IMR-90 (cell line): Measurements from ENCODE around the gene TBC1D22A. TPM values are rescaled to one million over a fixed set of nuclear protein-coding genes. Genes with fewer than 3 reads are reported as not detected.

ENCODE experiments used
- ATAC-seq: fragments of 200-7000 bp; cut with Tn5 transposase; 2 replicates; pipeline ENCODE4 v1.9.1; 2020; ENCODE audit warnings: low read depth, mild to moderate bottlenecking, moderate library complexity
- BruUV-seq: library from RNA; stranded (reverse); fragments of 400-500 nt; replicated peaks from 2 replicates; lab custom pipeline; 2021; lab: Mats Ljungman, UMichigan
- CTCF ChIA-PET: fragments of 300-600 bp; formaldehyde crosslinking; extraction: SDS; loops from one replicate; lab custom pipeline; 2021; ENCODE audit warnings: antibody characterized with exemption; lab: Yijun Ruan, JAX
- POLR2A ChIA-PET: fragments of 300-600 bp; sonication (Branson Sonifier 250); formaldehyde crosslinking; loops from one replicate; lab custom pipeline; 2022; ENCODE audit warnings: antibody characterized with exemption; ENCODE audit not compliant: unreplicated experiment; lab: Charles Lee
- DNase-seq: peaks from one replicate; pipeline ENCODE4 v3.0.0; 2013
- H2AFZ ChIP-seq: replicated peaks from 2 replicates; pipeline ENCODE3; 2013; ENCODE audit warnings: low read length, mild to moderate bottlenecking; ENCODE audit not compliant: poor library complexity
- H2AK5ac ChIP-seq: 2 replicates; pipeline ENCODE4 v1.6.1; 2013; ENCODE audit warnings: low read depth, low read length, inconsistent platforms
- H2AK9ac ChIP-seq: replicated peaks from 2 replicates; pipeline ENCODE3; 2013; ENCODE audit warnings: mild to moderate bottlenecking, low read depth, low read length, moderate library complexity; ENCODE audit not compliant: poor library complexity
- H2BK120ac ChIP-seq: 2 replicates; pipeline ENCODE4 v1.6.1; 2013; ENCODE audit warnings: low read depth, low read length, inconsistent platforms
- H2BK15ac ChIP-seq: 3 replicates; pipeline ENCODE4 v1.6.1; 2013; ENCODE audit warnings: low read depth, low read length, inconsistent platforms
- H2BK20ac ChIP-seq: 2 replicates; pipeline ENCODE4 v1.6.1; 2013; ENCODE audit warnings: low read depth, mild to moderate bottlenecking, inconsistent platforms, low read length, moderate library complexity
- H2BK5ac ChIP-seq: 2 replicates; pipeline ENCODE4 v1.6.1; 2013; ENCODE audit warnings: mild to moderate bottlenecking, low read depth, low read length, inconsistent platforms; ENCODE audit not compliant: poor library complexity, severe bottlenecking
- H3K14ac ChIP-seq: replicated peaks from 2 replicates; pipeline ENCODE4 v1.6.1; 2013; ENCODE audit warnings: low read depth, low read length, inconsistent platforms
- H3K18ac ChIP-seq: 2 replicates; pipeline ENCODE4 v1.6.1; 2013; ENCODE audit warnings: low read depth, low read length, control low read depth
- H3K23ac ChIP-seq: 2 replicates; pipeline ENCODE4 v1.6.1; 2013; ENCODE audit warnings: low read depth, low read length, inconsistent platforms
- H3K27ac ChIP-seq: 2 replicates; pipeline ENCODE4 v1.5.1; 2013; ENCODE audit warnings: mild to moderate bottlenecking, control low read depth, low read length; ENCODE audit not compliant: insufficient read depth
- H3K27me3 ChIP-seq: 2 replicates; pipeline ENCODE4 v1.6.1; 2013; ENCODE audit warnings: low read length; ENCODE audit not compliant: control insufficient read depth, insufficient read depth
- H3K36me3 ChIP-seq: 2 replicates; pipeline ENCODE4 v1.6.1; 2013; ENCODE audit warnings: low read length, mixed read lengths; ENCODE audit not compliant: control insufficient read depth, insufficient read depth
- H3K4ac ChIP-seq: 2 replicates; pipeline ENCODE4 v1.6.1; 2013; ENCODE audit warnings: low read depth, low read length, inconsistent platforms
- H3K4me1 ChIP-seq: 2 replicates; pipeline ENCODE4 v1.6.1; 2013; ENCODE audit warnings: low read length, mixed read lengths; ENCODE audit not compliant: control insufficient read depth, insufficient read depth
- H3K4me2 ChIP-seq: 2 replicates; pipeline ENCODE4 v1.6.1; 2013; ENCODE audit warnings: low read depth, mild to moderate bottlenecking, control low read depth, low read length, moderate library complexity
- H3K4me3 ChIP-seq: 2 replicates; pipeline ENCODE4 v1.5.1; 2013; ENCODE audit warnings: low read depth, mild to moderate bottlenecking, control low read depth, low read length, moderate library complexity; ENCODE audit not compliant: insufficient read depth
- H3K56ac ChIP-seq: 2 replicates; pipeline ENCODE4 v1.6.1; 2013; ENCODE audit warnings: low read length, inconsistent platforms; ENCODE audit not compliant: insufficient read depth; ENCODE audit errors: extremely low read depth
- H3K79me1 ChIP-seq, 2 experiments: 2 replicates each; pipeline ENCODE4 v1.6.1; 2013; ENCODE audit warnings: low read length in 2 of 2, inconsistent platforms in 1 of 2, low read depth in 1 of 2
- H3K9ac ChIP-seq: 2 replicates; pipeline ENCODE4 v1.6.1; 2013; ENCODE audit warnings: low read depth, low read length, control low read depth
- H3K9me1 ChIP-seq: 2 replicates; pipeline ENCODE4 v1.6.1; 2013; ENCODE audit warnings: low read length, inconsistent platforms; ENCODE audit not compliant: insufficient read depth
- H3K9me3 ChIP-seq: 2 replicates; pipeline ENCODE4 v1.6.1; 2013; ENCODE audit warnings: low read length; ENCODE audit not compliant: control insufficient read depth, insufficient read depth
- H4K20me1 ChIP-seq: 2 replicates; pipeline ENCODE4 v1.6.1; 2013; ENCODE audit warnings: low read length, inconsistent platforms; ENCODE audit not compliant: insufficient read depth
- H4K5ac ChIP-seq: 2 replicates; pipeline ENCODE4 v1.6.1; 2013; ENCODE audit warnings: mild to moderate bottlenecking, low read depth, low read length, control low read depth
- H4K8ac ChIP-seq, 2 experiments: 2 replicates each; pipeline ENCODE4 v1.6.1; 2013; ENCODE audit warnings: low read depth in 2 of 2, low read length in 2 of 2, control low read depth in 1 of 2, inconsistent platforms in 1 of 2
- H4K91ac ChIP-seq: 2 replicates; pipeline ENCODE4 v1.6.1; 2013; ENCODE audit warnings: low read depth, low read length, inconsistent platforms; ENCODE audit not compliant: insufficient read depth
- BHLHE40 ChIP-seq: fragments of 150-350 bp; IDR thresholded peaks from 2 replicates; pipeline ENCODE4 v1.6.1; 2016; ENCODE audit warnings: mild to moderate bottlenecking, low read depth, low read length
- CEBPB ChIP-seq: IDR thresholded peaks from 2 replicates; pipeline ENCODE4 v1.6.1; 2012; ENCODE audit warnings: low read depth, low read length, improper control_type of control experiment
- CHD1 ChIP-seq: IDR thresholded peaks from 2 replicates; pipeline ENCODE4 v1.6.1; 2012; ENCODE audit warnings: low read depth, low read length, improper control_type of control experiment
- ELK1 ChIP-seq: fragments of 150-350 bp; IDR thresholded peaks from 2 replicates; pipeline ENCODE4 v1.6.1; 2016; ENCODE audit warnings: low read depth, mild to moderate bottlenecking, low read length, moderate library complexity, borderline replicate concordance
- FOS ChIP-seq: fragments of 150-350 bp; IDR thresholded peaks from 2 replicates; pipeline ENCODE4 v1.6.1; 2016; ENCODE audit warnings: low read depth, low read length
- MAFK ChIP-seq: IDR thresholded peaks from 2 replicates; pipeline ENCODE4 v1.6.1; 2012; ENCODE audit warnings: low read depth, low read length, improper control_type of control experiment
- MXI1 ChIP-seq: IDR thresholded peaks from 2 replicates; pipeline ENCODE4 v1.6.1; 2012; ENCODE audit warnings: low read depth, mild to moderate bottlenecking, low read length, moderate library complexity, borderline replicate concordance
- NFE2L2 ChIP-seq: fragments of 150-350 bp; IDR thresholded peaks from 2 replicates; pipeline ENCODE4 v1.6.1; 2016; ENCODE audit warnings: low read depth, mild to moderate bottlenecking, low read length
- POLR2A ChIP-seq: IDR thresholded peaks from 2 replicates; pipeline ENCODE4 v1.6.1; 2012; ENCODE audit warnings: mild to moderate bottlenecking, low read depth, low read length
- RAD21 ChIP-seq: IDR thresholded peaks from 2 replicates; pipeline ENCODE4 v1.6.1; 2012; ENCODE audit warnings: low read length, improper control_type of control experiment
- RCOR1 ChIP-seq: IDR thresholded peaks from 2 replicates; pipeline ENCODE4 v1.6.1; 2012; ENCODE audit warnings: mild to moderate bottlenecking, low read length, improper control_type of control experiment; ENCODE audit not compliant: insufficient replicate concordance
- RFX5 ChIP-seq: IDR thresholded peaks from 2 replicates; pipeline ENCODE4 v1.8.0; 2012; ENCODE audit warnings: low read depth, mild to moderate bottlenecking, low read length, moderate library complexity
- SMC3 ChIP-seq: fragments of 150-350 bp; IDR thresholded peaks from 2 replicates; pipeline ENCODE4 v1.6.1; 2016; ENCODE audit warnings: low read depth, mild to moderate bottlenecking, antibody characterized with exemption, low read length, moderate library complexity
- WGBS, 2 experiments: methylation state at CpG; one replicate each; pipeline versions ENCODE4 v1.1.5 to v1.1.7; 2013; ENCODE audit warnings: missing lambda C conversion rate in 2 of 2; ENCODE audit not compliant: insufficient read length in 1 of 2; ENCODE audit errors: extremely low coverage in 2 of 2; 5-methylcytosine and 5-hydroxymethylcytosine counted together
- dilution Hi-C: fragments of 300-500 bp; cut with HindIII; formaldehyde crosslinking; loops from one replicate; pipeline ENCODE4 v1.14.3; 2018; ENCODE audit warnings: low sequenced_read_pairs; ENCODE audit not compliant: unreplicated experiment
- in situ Hi-C: fragments of 300-500 bp; cut with MboI; formaldehyde crosslinking; loops from 3 replicates; pipeline ENCODE4 v1.14.3; 2019; ENCODE audit warnings: low sequenced_read_pairs, inconsistent platforms, mixed read lengths
- intact Hi-C: fragments of 100-400 bp; cut with micrococcal nuclease; formaldehyde crosslinking; loops from 2 replicates; pipeline ENCODE4 v1.10.0; 2022
- polyA plus RNA-seq, 3 experiments: library from polyadenylated mRNA; depleted of rRNA; stranded (reverse); fragments of >200 nt; gene quantifications; 2 replicates each; pipeline ENCODE4 v1.2.3, GENCODE V29; 2012; ENCODE audit warnings: low replicate concordance in 1 of 3
- total RNA-seq: library from RNA; depleted of rRNA; stranded (reverse); fragments of >200 nt; gene quantifications from 2 replicates; pipeline ENCODE4 v1.2.3, GENCODE V29; 2012
- TF ChIP-seq, protein P1 (sequence below): fragments of 150-350 bp; IDR thresholded peaks from 2 replicates; pipeline ENCODE4 v1.6.1; 2017; ENCODE audit warnings: mild to moderate bottlenecking, antibody characterized with exemption, low read length, low read depth

Gene TBC1D22A
- total and polyA plus RNA-seq, 2 of the 4 experiments (the other 2 are of a cell fraction), result 9.0 to 16.7 TPM

- intact Hi-C loops, result no loop called here
- Histone ChIP-seq H2BK20ac (no peak overlapping the region), H3K4me2 (no peak overlapping the region), H3K27me3 (no peaks in the 10 kb centered on the region), H3K23ac (no peak overlapping the region), H2BK15ac (no peak overlapping the region), H3K56ac (no peak overlapping the region), H4K20me1 (peaks cover 5% of the 10 kb centered on the region), H3K9me3 (peaks cover 3% of the 10 kb centered on the region; the same call in 1 of the 2 replicates), H4K91ac (no peak overlapping the region), H4K5ac (no peak overlapping the region), H3K9ac (no peak overlapping the region), H3K36me3 (0 out of 2 replicates have a peak, but pooled peaks cover 1% of the 10 kb centered on the region), H3K79me1 (peaks cover 7 to 8% of the 10 kb centered on the region in 2 experiments; a peak in 3 of 4 replicates), H3K4me3 (no peak overlapping the region), H3K9me1 (peaks cover 13% of the 10 kb centered on the region; the same call in 1 of the 2 replicates), H3K4ac (no peak overlapping the region), H2AFZ (no peak overlapping the region), H3K4me1 (no peaks in the 10 kb centered on the region), H4K8ac (no peak overlapping the region), H2AK9ac (no peak overlapping the region), H2BK5ac (no peak overlapping the region), H3K18ac (no peak overlapping the region), H2BK120ac (no peak overlapping the region), H3K27ac (no peak overlapping the region), H2AK5ac (no peak overlapping the region), H3K14ac (no peak overlapping the region)
- DNase-seq (no peak), ATAC-seq (no peak)
- TF ChIP-seq CEBPB, result no peak
- no peak for TF ChIP-seq ELK1
- no peak for TF ChIP-seq RCOR1
- no peak for TF ChIP-seq MAFK
- TF ChIP-seq FOS, result no peak
- TF ChIP-seq RAD21, result no peak
- no peak for TF ChIP-seq NFE2L2
- TF ChIP-seq BHLHE40, result no peak
- TF ChIP-seq POLR2A, result no peak
- no peak for TF ChIP-seq RFX5
- no peak for TF ChIP-seq MXI1
- TF ChIP-seq, protein P1, sequence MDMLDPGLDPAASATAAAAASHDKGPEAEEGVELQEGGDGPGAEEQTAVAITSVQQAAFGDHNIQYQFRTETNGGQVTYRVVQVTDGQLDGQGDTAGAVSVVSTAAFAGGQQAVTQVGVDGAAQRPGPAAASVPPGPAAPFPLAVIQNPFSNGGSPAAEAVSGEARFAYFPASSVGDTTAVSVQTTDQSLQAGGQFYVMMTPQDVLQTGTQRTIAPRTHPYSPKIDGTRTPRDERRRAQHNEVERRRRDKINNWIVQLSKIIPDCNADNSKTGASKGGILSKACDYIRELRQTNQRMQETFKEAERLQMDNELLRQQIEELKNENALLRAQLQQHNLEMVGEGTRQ, result no peak
- TF ChIP-seq CHD1, result no peak
- no peak for TF ChIP-seq SMC3
- BruUV-seq, result no TSS peak
- POLR2A ChIA-PET, result no interaction called here
- 87% methylated on average over 7 of the region's 14 CpGs; no CpG with 5 or more reads in 1 of the 2 experiments for WGBS, 2 experiments
- CTCF ChIA-PET, result no interaction called here
- in situ Hi-C loops, result no loop called here
- dilution Hi-C loops, result no loop called here
These were observed 306.8 kb downstream of the TBC1D22A start for GRCh38 chr22:47069270-47069669.
